ENCODE measurements around the gene KIF3A.
"Not testable (repeated sequence)": the region's sequence is repeated elsewhere in the genome, so short reads cannot be mapped to it uniquely, and the experiment has no call there.

The KIF3A gene

DNA sequence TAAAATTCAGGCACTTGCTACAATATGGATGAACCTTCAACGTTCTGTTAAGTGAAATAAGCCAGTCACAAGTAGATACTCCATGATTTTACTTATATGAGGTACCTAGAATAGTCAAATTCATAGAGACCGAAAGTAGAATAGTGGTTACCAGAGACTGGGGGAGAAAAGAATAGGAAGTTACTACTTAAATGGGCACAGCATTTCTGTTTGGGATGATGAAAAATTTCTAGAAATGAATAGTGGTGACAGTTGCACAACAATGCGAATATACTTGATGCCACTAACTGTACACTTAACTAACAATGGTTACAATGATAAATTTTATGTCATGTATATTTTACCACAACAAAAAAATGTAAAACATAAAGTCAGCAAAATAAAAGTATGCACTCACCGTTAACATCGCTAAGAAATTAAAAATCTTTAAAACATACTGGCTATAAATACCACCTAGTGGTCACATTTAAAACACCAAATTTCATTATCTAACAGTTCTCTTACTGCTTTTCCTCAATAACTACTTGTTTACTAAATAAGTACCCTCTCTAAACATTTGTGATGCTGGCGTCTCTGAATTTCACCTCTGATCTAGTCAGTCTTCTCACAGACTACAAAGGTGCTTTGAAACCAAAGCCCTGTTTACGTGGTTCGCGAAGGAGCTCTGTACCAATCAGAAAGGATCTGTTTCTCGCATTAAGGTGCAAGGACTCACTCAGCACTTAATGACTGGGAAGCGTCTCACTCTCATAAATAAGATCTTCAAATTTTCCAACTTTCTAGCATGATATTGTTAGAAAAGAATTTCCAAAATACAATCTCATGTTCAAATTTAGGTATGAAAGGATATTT lies 22.7 kb downstream of the KIF3A start:
- DNase-seq: peak; percentile 37 to 56

DNA sequence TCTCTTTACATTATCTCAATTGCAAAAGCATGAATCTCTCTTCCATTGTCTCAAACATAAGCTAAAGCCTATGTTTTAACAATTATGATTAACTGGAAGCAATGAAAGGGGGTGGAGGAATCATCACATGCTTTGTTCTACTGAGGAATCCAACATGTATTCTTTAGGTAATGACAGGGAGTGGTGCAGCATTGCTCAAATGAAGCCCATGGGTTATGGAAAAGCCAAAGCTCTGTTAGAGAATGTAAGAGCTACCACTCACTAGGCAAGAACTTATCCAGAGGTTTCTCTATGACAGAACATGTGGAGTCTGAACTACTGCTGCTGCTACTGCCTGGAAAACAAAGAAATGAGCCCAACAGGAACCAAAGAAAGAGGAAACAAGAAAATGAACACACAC lies 28.7 kb downstream of the KIF3A start:
- no peak for DNase-seq

DNA sequence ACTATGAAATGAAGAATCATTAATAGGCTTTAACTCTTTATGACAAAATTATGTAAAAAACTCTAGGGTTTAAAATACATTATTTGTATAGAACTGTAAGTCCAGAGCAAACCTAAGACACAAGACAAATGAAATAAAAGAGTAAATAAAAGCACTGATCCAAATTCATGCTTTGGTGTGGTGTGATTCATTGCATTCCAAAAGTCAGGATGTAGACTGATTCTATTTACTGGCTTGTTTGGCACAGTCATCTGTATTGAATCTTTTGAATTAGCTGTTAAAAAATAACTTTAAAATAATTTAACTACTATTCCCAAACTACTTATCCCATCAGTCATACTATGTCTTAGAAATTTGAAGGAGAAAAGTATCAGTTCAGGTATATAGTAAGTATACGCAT lies 32.5 kb downstream of the KIF3A start:
- DNase-seq: no peak

DNA sequence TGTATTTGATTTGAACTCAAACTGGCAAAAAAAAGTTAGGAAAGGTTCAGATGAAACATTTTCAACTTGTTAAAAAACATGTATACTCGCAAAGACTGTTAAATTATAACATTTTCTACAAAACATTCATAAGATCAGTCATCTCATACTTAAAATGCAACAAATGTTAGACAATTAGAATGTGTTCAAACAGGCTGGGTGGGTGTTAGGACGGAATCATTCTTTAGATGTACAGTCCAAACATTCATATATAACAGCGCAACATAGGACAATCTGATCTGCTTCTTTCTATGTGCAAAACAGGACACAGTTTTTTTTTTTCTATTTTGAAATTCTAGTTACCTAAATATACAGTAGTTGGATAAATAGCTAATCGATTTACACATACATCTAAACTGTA lies 41.4 kb downstream of the KIF3A start:
- DNase-seq: no peak

DNA sequence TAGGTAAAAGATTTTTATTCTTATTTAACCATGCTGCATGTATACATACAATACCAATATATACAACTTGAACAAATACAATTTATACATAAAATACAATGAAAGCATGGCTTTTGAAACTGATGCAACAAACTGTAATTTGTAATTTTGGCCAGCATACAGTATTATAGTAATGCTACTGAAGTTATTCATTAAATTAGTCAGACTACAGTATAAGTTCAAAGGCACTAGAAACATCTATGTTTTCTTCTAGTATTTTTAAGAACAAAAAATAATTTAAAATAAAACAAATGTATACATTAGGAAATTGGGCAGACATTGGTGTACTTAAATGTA lies 44.7 kb downstream of the KIF3A start:
- no peak for DNase-seq

DNA sequence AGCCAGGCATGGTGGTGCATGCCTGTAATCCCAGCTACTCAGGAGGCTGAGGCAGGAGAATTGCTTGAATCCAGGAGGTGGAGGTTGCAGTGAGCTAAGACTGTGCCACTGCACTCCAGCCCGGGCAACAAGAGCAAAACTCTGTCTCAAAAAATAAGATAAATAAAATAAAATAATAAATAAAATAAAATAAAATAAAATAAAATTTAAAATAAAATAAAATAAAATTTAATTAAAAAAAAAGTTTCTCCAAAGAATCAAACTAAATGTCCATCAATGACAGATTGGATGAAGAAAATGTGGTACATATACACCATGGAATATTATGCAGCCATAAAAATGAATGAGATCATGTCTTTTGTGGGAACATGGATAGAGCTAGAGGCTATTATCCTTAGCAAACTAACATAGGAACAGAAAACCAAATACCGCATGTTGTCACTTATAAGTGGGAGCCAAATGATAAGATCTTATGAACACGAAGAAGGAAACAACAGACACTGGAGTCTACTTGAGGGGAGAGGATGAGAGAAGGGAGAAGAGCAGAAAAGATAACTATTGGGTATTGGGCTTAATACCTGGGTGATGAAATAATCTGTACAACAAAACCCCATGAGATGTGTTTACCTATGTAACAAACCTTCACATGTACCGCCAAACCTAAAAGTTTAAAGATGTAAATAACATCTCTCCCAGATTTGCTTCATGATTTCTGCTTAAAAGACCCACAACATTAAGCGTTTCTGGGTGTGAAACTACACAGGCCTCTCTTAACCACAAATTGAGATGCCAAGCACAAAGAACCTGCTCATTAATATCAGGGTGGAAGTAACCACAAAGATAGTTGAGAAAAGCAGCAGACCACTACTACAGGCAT lies 45.4 kb downstream of the KIF3A start:
- DNase-seq: not testable (repeated sequence)

DNA sequence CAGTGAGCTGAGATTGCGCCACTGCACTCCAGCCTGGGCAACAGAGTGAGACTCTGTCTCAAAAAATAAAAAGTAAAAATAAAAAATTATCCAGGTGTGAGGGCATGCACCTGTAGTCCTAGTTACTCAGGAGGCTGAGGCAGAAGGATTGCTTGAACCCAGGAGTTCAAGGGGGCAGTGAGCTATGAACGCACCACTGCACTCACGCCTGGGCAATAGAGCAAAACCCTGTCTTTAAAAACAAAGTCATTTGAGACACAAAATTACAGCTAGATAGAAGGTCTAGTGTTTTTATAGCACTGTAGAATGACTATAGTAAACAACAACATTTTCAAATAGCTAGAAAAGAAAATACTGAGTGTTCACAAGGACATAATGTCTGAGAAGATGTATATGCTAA lies 47.2 kb downstream of the KIF3A start:
- no peak for DNase-seq

DNA sequence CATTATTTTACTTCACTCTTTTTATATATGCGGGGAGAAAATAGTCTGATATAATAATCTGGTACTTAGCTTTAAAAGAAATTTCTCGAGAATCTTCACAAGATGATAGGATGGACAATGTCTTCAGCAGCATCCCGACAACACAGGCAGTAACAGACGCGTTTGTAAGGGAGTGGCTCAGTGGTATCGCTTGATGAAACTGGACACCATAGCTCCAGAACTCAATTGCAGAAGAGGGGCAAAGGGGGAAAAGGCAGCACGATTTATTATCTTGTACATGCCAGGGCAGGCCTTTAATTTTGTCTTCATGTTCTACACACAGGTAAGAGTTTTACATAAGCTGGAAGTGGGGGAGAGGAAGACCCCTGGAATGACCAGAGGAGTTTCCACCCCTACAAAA lies 47.8 kb downstream of the KIF3A start:
- no peak for DNase-seq

DNA sequence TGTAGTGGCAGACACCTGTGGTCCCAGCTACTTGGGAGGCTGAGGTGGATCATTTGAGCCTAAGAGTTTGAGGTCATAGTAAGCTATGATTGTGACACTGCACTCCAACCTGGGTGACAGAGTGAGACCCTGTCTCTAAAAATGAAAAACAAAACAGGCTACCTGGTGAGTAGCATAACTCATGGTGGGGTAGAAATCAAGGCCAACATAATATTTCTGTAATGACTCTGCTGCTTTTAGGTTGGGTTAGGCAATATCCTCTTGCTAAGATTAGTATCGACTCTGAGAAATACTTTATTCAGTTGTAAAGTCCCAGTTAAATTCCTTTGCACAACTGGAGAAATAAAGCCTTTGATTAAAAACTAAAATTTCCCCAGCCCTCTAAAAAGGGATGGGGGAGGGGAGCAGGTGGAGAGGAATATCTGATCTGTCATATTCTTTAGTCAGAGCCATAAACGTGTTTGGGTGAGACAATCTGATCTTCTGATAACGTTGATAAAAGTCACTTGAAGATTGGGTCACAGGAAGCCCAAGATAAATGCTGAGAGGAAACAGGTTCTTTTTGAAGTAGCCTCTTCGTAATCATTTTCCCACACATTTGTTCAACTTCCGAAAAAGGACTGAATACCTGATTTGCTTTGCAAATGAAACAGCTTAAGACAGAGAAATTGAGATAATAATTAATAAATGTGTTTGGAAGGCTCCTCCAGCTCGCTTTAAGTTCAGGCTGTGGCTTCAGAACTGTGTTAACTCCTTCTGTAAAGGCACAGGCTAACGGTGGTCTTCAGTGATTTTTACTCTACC lies 48.6 kb downstream of the KIF3A start:
- DNase-seq: no peak

DNA sequence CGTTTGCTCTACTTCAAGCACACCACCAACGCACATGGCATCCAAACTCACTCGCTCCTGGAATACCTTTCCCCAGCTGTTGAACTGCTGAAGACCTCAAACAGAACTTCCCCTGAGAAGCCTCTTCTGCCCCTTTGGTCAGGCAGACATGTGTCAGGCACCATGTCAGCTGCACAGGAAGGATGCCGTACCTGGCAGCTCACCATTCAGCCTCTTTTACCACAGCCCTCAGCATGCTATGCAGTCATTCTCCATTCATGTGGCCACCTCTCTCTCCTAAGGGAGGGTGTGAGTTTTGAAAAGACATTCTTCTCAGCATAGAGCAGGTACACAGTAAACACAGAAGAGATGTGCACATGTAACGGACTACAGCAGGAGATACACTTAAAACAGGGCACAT lies 49.4 kb downstream of the KIF3A start:
- no peak for DNase-seq

DNA sequence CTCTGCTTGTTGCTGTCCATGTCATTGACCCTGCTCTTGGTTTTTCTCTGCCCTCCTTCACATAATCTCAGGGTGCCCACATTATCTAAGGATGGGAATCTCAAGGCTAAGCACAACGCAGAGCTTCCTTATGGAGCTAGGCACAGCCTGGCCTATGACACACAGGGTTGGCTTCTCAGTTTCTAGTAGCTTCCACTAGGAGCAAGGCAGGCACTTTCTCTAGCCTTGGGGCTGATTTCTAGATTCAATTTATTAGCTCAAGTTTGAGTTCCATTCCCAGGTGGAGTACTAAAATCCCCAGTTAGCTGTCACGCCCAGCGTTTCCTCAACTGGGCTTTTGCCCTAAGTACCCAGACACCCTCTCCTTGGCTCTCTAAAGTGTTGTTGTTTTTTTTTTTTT lies 51.2 kb downstream of the KIF3A start:
- DNase-seq: no peak

DNA sequence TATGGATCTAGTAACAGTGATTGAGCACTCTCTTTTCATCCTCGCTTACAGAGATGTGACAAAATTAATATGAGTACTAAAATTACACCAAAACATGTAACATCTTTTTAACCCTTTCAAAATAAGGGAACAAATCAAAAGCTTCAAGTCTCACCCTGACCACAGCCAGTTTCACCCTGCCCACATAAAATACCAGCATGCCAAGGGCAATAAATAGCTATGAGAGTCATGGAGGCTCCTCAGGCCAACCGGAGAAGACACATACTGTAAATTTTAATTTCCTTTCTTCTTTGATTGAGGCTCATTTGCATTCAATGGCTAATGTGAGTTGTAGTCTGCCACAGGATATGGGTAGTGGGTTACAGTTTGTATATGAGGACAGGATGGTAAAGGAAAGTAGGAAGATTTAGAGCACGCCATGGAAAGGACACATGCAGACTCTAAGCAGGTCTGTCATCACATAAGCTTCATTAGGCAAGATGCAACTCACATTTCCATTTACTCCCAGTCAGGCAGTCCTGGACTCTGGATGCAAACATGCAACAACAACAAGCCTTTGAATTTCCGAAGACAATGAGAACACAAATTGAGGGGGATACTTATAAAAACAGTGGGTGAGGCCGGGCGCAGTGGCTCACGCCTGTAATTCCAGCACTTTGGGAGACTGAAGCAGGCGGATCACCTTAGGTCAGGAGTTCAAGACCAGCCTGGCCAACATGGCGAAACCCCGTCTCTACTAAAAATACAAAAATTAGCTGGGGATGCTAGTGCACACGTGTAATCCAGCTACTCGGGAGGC lies 52.2 kb downstream of the KIF3A start:
- DNase-seq: no peak

DNA sequence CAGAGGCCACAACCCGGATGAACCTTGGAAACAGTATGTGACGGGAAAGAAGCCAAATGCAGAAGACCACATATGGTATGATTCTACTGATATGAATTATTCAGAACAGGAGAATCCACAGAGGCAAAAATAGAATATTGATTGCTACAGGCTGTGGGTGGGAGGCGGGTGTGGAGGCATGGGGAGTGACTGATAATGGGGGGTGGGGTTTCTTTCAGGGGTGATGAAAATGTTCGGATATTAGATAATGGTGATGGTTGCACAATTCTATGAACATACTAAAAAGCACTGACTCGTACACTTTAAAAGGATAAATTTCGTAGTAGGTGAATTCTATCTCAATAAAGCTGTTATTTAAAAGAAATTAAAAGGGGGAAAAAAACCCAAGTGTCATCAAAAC lies 52.9 kb downstream of the KIF3A start:
- no peak for DNase-seq

DNA sequence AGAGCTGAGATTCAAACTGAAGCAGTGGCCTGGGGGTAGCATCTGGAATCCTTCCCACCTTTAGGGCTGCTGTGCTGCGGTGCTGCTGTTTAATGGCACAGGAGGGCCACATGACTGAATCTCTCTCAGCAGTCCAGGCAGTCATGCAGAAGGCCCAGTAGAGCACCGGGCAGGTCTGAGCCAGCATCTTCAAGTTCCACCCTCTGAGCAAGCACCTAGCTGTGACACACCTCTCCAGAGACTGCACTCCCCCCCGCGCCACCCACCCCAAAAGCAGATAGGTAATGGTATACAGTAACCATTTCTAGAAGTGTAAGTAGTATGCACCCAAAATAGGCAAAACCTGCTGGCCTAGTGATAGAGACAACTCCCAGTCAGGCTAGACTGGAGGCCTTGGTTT lies 55.4 kb downstream of the KIF3A start:
- no peak for DNase-seq

DNA sequence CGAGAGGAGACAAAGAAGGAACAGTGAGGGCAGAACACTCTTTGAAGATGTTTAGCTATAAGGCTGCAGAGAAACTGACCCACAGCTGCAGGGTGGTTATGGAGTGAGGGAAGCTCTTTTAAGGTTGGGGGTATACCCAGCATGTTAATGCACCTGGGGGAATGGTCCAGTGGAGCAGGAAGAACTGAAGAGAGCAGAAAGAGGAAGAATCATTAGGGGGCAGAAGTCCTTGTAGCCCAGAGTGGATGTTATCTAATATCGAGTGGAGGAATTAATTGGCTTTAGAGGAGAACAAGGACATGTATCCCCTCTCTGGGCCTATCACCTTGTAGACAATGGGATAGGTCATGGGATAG lies 55.9 kb downstream of the KIF3A start:
- no peak for DNase-seq

DNA sequence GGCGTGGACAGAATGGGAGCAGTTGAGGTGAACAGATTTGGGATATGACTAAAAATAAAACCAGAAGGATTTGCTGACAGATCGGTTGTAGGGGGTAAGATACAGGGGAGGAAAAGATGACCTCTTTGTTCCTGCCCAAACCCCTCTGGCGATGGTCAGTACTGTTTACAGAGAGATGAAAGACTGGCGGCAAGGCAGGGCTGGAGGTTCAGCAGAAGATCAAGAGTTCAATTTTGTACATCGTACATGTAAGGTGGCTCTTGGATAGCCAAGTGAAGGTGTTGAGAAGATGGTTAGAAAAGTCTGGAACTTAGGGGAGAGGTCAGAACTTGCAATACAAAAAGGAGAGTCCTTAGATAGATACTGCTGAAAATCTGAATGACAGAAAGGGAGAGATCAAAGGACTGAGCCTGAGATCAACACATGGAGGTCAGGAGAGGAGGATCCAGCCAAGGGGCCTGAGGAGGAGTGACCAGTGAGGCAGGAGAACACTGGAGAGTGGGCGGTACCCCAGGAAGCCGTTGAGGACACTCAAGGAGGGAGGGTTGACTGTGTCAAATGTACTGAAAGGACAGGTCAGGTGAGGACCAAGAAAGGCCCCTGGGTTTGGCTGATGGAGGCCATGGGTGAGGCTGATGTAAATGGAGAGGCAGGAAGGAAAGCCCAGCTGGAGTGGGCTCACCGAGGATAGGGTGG lies 56.4 kb downstream of the KIF3A start:
- no peak for DNase-seq

DNA sequence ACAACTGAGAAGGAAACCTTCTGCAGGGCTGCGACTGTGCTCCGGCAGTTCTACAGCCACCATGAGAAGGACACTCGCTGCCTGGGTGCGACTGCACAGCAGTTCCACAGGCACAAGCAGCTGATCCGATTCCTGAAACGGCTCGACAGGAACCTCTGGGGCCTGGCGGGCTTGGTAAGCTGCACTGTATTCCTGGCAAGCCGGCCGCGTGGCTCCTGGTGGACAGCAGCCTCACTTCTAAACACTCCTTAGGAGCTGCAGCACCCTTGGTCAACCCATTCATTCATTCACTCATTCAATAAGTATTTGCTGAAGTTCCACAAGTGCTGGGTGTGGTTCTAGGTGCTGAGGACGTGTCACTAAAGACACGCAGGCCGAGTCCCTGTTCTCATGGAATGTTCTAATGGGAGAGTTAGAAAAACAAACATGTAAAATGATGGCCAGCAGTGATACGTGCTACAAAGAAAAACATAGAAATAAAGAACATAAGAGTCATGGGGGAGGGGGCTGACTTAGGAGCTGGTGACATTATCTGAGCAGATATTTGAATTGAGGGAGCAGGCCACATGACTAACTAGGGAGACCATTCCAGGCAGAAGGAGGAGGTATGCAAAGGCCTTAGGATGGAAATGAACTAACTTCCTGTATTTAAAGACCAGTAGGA lies 57.5 kb downstream of the KIF3A start:
- DNase-seq: no peak

DNA sequence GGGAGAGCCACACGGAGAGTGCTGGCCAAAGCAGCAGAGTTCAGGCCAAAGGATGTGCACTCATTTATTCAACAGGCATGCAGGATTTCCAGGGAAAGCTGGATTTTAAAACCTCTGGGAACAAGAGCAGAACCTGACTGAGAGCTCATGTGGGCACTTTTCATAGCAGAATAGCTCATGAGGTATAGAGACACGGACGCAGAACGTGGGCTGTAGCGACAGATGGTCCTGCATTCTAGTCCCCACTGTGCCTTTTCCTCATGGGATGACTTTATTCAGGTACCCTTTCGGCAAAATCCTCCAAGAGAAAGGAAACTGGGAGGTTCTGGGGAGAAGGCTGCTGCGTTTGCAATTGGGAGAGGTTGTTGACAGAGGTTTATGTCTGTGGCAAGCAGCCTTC lies 58.2 kb downstream of the KIF3A start:
- no peak for DNase-seq

DNA sequence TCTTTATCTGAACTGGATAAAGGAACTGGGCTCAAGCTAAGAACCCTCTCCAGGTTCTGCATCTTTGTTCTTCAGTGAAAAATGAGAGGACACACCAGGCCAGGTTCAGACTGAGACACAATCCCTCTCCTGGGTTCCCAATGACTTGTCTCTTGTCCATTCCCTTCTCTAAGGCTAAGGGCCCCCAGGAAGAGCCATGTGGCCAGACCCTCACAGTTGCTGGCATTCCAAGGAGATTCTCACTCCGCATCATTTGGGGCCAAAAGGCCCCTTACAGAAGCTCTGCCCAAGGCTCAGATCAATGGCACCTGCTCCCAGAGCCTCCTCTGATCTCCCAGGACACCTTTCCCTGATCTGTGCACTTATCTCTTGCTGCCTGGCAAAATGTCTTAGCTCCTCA lies 58.6 kb downstream of the KIF3A start:
- no peak for DNase-seq

DNA sequence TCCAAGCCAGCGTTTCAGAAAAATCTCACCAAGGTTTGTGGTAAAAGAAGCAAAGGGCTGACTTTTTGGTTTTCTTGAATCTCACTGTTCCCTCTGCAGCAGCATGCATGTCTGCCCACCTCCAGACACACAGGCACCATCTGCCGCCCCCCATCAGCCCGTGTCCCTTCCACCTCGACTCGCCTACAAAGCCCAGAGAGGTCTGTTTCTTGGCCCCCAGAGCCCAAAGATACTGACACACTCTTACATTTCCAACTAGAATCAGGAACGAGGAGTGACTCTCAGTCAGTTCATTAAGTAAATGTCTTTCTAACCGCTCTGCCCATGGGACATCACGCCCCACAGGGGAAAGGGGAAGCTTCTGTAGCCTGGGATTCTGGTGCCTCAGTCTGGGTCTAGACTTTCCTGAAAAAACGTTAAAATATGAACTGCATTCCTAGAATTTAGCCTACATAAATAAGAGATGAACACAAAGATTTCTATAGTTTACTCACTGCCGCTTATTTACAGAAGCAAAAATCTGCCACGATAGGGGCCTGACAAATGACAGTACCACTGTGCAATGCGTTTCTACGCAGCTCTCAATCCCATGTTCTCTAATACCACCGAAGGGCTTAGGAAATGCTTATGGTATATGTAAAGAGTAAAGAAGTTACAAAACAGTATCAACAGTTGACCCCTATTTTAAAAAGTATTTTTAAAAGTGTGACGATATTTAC lies 59.5 kb downstream of the KIF3A start:
- DNase-seq: no peak

DNA sequence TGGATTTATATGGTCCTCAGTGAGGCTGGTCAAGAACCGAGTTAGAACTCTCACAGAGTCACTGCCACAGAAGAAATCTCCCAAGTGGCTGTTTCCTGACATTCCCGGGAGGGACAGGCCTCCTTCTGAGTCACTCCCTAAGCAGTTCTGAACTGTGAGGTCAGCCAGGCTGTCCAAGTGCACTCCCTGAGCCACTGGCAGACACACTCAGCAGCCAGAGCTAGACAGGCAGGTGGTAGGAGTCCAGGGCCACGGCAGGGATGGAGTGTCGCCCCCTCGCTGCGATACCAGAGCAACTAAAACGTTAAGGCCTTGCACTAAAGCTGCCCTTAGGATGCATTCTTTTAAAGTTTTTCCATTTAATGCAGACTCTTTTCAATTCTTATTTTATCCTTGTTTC lies 60.2 kb downstream of the KIF3A start:
- DNase-seq: no peak

Measured in AML-193 (cell line).